ENCODE measurements around the gene RETREG1.

RETREG1 gene

DNA sequence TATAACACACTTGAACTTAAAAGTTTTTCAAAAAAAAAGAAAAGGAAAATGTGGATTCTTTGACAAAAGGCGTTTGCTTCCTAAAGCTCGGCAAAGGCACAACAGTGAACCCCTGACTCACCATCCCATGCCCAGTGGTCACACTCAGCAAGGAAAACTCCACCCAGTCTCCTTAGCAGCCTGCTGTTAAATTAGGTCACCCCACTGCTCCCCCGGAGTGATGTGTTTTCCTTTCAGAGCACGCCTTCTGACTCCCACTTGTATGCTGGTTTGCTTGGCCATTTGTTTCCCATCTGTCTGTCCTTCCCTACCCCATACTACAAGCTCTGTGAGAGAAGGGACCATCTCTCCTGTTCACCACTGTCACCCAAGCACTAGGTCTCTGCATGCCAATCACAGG is 23.8 kb downstream of the RETREG1 start:
- ChIA-PET CTCF (interaction anchor here (1.8 to 2.0 kb wide), 2 partner anchors 8 to 41 kb away, joined by 4 to 15 read pairs; no protein-coding TSS in a partner anchor), POLR2A (no interaction called here)
- peaks cover 0 to 4% of the 10 kb centered on the region in 2 experiments; a peak in 1 of 3 replicates for H3K36me3 ChIP-seq (ENCODE audit: control insufficient read depth in 2 of 2, insufficient read depth in 1 of 2, low read length in 2 of 2)
- no peak overlapping the region for H3K4me3 ChIP-seq (ENCODE audit: low read depth, low read length)
- no peak overlapping the region for H3K27ac ChIP-seq (ENCODE audit: extremely low read depth, low read depth, low read length)
- peak; percentile 84 for TF ChIP-seq EGR2 (tag by site-specific recombination; IDR thresholded peaks at IDR 0.05; ENCODE audit: low read depth)
- no peak for TF ChIP-seq ZNF548 (tag by site-specific recombination; IDR thresholded peaks at IDR 0.05)
- TF ChIP-seq ZNF155 (tag by site-specific recombination; IDR thresholded peaks at IDR 0.05): no peak
- peak; percentile 76 for TF ChIP-seq ZFHX2 (tag by site-specific recombination; conservative IDR thresholded peaks at IDR 0.05)
- TF ChIP-seq ZNF558 (tag by site-specific recombination; IDR thresholded peaks at IDR 0.05): no peak
- TF ChIP-seq MZF1 (tag by site-specific recombination; IDR thresholded peaks at IDR 0.05; ENCODE audit: borderline replicate concordance): no peak
- no peak for TF ChIP-seq ZNF391 (tag by site-specific recombination; IDR thresholded peaks at IDR 0.05; ENCODE audit: borderline replicate concordance, low read depth)
- TF ChIP-seq ZNF621 (tag by site-specific recombination; IDR thresholded peaks at IDR 0.05): no peak
- no peak for TF ChIP-seq ZNF394 (tag by site-specific recombination; IDR thresholded peaks at IDR 0.05; ENCODE audit: borderline replicate concordance)
- TF ChIP-seq ZNF600 (tag by site-specific recombination; IDR thresholded peaks at IDR 0.05): no peak
- peak; percentile 64 for TF ChIP-seq GLIS1 (tag by site-specific recombination; IDR thresholded peaks at IDR 0.05)
- no peak for TF ChIP-seq ZNF354C (tag by site-specific recombination; IDR thresholded peaks at IDR 0.05; ENCODE audit: borderline replicate concordance, low read depth)
- no peak for TF ChIP-seq ZNF843 (tag by site-specific recombination; IDR thresholded peaks at IDR 0.05)
- no peak for TF ChIP-seq ZNF473 (tag by site-specific recombination; IDR thresholded peaks at IDR 0.05)
- no peak for TF ChIP-seq ZNF747 (tag by site-specific recombination; IDR thresholded peaks at IDR 0.05)
- no peak for TF ChIP-seq FEZF1 (tag by site-specific recombination; IDR thresholded peaks at IDR 0.05)
- no peak for TF ChIP-seq ZNF48 (tag by site-specific recombination; IDR thresholded peaks at IDR 0.05)
- TF ChIP-seq ZNF776 (tag by site-specific recombination; IDR thresholded peaks at IDR 0.05; ENCODE audit: borderline replicate concordance): no peak
- TF ChIP-seq SP3 (tag by site-specific recombination; IDR thresholded peaks at IDR 0.05): no peak
- no peak for TF ChIP-seq ZNF596 (tag by site-specific recombination; IDR thresholded peaks at IDR 0.05)
- TF ChIP-seq, protein P1, sequence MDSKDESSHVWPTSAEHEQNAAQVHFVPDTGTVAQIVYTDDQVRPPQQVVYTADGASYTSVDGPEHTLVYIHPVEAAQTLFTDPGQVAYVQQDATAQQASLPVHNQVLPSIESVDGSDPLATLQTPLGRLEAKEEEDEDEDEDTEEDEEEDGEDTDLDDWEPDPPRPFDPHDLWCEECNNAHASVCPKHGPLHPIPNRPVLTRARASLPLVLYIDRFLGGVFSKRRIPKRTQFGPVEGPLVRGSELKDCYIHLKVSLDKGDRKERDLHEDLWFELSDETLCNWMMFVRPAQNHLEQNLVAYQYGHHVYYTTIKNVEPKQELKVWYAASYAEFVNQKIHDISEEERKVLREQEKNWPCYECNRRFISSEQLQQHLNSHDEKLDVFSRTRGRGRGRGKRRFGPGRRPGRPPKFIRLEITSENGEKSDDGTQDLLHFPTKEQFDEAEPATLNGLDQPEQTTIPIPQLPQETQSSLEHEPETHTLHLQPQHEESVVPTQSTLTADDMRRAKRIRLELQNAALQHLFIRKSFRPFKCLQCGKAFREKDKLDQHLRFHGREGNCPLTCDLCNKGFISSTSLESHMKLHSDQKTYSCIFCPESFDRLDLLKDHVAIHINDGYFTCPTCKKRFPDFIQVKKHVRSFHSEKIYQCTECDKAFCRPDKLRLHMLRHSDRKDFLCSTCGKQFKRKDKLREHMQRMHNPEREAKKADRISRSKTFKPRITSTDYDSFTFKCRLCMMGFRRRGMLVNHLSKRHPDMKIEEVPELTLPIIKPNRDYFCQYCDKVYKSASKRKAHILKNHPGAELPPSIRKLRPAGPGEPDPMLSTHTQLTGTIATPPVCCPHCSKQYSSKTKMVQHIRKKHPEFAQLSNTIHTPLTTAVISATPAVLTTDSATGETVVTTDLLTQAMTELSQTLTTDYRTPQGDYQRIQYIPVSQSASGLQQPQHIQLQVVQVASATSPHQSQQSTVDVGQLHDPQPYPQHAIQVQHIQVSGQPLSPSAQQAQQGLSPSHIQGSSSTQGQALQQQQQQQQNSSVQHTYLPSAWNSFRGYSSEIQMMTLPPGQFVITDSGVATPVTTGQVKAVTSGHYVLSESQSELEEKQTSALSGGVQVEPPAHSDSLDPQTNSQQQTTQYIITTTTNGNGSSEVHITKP (tag by site-specific recombination; IDR thresholded peaks at IDR 0.05): no peak
- 0 out of 2 replicates have a peak, but pooled peaks have one; percentile 47 for TF ChIP-seq ZNF423 (tag by site-specific recombination; IDR thresholded peaks at IDR 0.05)
- TF ChIP-seq, protein P2, sequence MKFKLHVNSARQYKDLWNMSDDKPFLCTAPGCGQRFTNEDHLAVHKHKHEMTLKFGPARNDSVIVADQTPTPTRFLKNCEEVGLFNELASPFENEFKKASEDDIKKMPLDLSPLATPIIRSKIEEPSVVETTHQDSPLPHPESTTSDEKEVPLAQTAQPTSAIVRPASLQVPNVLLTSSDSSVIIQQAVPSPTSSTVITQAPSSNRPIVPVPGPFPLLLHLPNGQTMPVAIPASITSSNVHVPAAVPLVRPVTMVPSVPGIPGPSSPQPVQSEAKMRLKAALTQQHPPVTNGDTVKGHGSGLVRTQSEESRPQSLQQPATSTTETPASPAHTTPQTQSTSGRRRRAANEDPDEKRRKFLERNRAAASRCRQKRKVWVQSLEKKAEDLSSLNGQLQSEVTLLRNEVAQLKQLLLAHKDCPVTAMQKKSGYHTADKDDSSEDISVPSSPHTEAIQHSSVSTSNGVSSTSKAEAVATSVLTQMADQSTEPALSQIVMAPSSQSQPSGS (tag by site-specific recombination; IDR thresholded peaks at IDR 0.05; ENCODE audit: low read depth): no peak
- no peak for TF ChIP-seq ZNF350 (tag by site-specific recombination; IDR thresholded peaks at IDR 0.05)
- peak; percentile 95 for TF ChIP-seq ZIC2 (tag by site-specific recombination; IDR thresholded peaks at IDR 0.05)
- H3K4me1 ChIP-seq (ENCODE audit: control insufficient read depth, insufficient read depth, low read length): peaks cover 10% of the 10 kb centered on the region; the same call in 1 of the 2 replicates
- no peaks in the 10 kb centered on the region for H3K9me3 ChIP-seq (ENCODE audit: control insufficient read depth, insufficient read depth, low read depth, low read length)
